ENCODE measurements around the gene YDJC. TPM values are rescaled to one million over a fixed set of nuclear protein-coding genes. Genes with fewer than 3 reads are reported as not detected.

The YDJC gene
- total and polyA plus RNA-seq, 9 of the 15 experiments (the other 6 are each of a cell fraction or from before 2014, with no cell fraction given), result 13.5 to 871 (median 164) TPM

DNA sequence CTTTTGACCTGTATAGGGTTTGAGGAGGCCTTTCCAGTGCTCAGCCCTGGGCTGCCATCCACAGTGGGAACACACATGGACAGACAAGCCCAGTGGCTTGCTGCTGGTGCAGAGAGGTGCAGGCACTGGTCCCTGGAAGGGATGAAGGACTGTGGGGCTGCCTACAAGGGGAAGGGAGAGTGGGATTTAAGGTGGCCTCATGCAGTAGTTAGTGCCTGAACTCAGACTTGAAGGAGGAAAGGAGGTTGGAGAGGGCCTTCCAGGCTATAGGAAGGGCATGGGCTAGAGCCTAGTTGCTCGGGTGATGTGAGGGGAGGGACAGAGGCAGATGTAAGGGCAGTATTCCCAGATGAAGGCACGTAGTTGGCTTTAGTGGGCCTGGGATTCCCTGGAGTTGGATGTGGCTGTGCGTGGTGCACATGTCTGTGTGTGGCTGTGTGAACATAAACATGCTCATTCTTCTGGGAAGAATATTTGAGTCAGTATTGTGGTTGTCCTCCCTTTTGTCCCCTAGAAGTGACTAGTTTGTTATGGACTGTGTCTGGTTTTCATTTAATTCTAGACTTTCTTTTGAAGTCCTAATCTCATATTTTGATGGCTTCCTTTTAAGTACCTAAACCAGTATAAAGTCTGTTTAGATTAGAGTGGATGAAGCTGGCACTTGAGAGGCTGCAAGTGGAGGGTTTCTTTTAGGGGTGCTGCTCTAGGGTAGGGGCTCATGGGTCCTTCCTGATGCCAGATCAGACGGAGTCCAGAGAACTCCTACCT, 18.4 kb downstream of the YDJC start (continued):
- TF ChIP-seq, protein P1, sequence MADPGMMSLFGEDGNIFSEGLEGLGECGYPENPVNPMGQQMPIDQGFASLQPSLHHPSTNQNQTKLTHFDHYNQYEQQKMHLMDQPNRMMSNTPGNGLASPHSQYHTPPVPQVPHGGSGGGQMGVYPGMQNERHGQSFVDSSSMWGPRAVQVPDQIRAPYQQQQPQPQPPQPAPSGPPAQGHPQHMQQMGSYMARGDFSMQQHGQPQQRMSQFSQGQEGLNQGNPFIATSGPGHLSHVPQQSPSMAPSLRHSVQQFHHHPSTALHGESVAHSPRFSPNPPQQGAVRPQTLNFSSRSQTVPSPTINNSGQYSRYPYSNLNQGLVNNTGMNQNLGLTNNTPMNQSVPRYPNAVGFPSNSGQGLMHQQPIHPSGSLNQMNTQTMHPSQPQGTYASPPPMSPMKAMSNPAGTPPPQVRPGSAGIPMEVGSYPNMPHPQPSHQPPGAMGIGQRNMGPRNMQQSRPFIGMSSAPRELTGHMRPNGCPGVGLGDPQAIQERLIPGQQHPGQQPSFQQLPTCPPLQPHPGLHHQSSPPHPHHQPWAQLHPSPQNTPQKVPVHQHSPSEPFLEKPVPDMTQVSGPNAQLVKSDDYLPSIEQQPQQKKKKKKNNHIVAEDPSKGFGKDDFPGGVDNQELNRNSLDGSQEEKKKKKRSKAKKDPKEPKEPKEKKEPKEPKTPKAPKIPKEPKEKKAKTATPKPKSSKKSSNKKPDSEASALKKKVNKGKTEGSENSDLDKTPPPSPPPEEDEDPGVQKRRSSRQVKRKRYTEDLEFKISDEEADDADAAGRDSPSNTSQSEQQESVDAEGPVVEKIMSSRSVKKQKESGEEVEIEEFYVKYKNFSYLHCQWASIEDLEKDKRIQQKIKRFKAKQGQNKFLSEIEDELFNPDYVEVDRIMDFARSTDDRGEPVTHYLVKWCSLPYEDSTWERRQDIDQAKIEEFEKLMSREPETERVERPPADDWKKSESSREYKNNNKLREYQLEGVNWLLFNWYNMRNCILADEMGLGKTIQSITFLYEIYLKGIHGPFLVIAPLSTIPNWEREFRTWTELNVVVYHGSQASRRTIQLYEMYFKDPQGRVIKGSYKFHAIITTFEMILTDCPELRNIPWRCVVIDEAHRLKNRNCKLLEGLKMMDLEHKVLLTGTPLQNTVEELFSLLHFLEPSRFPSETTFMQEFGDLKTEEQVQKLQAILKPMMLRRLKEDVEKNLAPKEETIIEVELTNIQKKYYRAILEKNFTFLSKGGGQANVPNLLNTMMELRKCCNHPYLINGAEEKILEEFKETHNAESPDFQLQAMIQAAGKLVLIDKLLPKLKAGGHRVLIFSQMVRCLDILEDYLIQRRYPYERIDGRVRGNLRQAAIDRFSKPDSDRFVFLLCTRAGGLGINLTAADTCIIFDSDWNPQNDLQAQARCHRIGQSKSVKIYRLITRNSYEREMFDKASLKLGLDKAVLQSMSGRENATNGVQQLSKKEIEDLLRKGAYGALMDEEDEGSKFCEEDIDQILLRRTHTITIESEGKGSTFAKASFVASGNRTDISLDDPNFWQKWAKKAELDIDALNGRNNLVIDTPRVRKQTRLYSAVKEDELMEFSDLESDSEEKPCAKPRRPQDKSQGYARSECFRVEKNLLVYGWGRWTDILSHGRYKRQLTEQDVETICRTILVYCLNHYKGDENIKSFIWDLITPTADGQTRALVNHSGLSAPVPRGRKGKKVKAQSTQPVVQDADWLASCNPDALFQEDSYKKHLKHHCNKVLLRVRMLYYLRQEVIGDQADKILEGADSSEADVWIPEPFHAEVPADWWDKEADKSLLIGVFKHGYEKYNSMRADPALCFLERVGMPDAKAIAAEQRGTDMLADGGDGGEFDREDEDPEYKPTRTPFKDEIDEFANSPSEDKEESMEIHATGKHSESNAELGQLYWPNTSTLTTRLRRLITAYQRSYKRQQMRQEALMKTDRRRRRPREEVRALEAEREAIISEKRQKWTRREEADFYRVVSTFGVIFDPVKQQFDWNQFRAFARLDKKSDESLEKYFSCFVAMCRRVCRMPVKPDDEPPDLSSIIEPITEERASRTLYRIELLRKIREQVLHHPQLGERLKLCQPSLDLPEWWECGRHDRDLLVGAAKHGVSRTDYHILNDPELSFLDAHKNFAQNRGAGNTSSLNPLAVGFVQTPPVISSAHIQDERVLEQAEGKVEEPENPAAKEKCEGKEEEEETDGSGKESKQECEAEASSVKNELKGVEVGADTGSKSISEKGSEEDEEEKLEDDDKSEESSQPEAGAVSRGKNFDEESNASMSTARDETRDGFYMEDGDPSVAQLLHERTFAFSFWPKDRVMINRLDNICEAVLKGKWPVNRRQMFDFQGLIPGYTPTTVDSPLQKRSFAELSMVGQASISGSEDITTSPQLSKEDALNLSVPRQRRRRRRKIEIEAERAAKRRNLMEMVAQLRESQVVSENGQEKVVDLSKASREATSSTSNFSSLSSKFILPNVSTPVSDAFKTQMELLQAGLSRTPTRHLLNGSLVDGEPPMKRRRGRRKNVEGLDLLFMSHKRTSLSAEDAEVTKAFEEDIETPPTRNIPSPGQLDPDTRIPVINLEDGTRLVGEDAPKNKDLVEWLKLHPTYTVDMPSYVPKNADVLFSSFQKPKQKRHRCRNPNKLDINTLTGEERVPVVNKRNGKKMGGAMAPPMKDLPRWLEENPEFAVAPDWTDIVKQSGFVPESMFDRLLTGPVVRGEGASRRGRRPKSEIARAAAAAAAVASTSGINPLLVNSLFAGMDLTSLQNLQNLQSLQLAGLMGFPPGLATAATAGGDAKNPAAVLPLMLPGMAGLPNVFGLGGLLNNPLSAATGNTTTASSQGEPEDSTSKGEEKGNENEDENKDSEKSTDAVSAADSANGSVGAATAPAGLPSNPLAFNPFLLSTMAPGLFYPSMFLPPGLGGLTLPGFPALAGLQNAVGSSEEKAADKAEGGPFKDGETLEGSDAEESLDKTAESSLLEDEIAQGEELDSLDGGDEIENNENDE (IDR thresholded peaks at IDR 0.05; ENCODE audit: low read depth, low read length), result no peak
- TF ChIP-seq, protein P2, sequence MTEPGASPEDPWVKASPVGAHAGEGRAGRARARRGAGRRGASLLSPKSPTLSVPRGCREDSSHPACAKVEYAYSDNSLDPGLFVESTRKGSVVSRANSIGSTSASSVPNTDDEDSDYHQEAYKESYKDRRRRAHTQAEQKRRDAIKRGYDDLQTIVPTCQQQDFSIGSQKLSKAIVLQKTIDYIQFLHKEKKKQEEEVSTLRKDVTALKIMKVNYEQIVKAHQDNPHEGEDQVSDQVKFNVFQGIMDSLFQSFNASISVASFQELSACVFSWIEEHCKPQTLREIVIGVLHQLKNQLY (CRISPR knock-in tag; conservative IDR thresholded peaks at IDR 0.05), result peak in 1 of 2 experiments; percentile 93; a peak in 2 of 4 replicates
- no peak for TF ChIP-seq CREB1 (IDR thresholded peaks at IDR 0.05)
- peak; percentile 32; the same call in 1 of the 2 replicates for TF ChIP-seq CREB1 (CRISPR knock-in tag; IDR thresholded peaks at IDR 0.05)
- TF ChIP-seq, protein P3, sequence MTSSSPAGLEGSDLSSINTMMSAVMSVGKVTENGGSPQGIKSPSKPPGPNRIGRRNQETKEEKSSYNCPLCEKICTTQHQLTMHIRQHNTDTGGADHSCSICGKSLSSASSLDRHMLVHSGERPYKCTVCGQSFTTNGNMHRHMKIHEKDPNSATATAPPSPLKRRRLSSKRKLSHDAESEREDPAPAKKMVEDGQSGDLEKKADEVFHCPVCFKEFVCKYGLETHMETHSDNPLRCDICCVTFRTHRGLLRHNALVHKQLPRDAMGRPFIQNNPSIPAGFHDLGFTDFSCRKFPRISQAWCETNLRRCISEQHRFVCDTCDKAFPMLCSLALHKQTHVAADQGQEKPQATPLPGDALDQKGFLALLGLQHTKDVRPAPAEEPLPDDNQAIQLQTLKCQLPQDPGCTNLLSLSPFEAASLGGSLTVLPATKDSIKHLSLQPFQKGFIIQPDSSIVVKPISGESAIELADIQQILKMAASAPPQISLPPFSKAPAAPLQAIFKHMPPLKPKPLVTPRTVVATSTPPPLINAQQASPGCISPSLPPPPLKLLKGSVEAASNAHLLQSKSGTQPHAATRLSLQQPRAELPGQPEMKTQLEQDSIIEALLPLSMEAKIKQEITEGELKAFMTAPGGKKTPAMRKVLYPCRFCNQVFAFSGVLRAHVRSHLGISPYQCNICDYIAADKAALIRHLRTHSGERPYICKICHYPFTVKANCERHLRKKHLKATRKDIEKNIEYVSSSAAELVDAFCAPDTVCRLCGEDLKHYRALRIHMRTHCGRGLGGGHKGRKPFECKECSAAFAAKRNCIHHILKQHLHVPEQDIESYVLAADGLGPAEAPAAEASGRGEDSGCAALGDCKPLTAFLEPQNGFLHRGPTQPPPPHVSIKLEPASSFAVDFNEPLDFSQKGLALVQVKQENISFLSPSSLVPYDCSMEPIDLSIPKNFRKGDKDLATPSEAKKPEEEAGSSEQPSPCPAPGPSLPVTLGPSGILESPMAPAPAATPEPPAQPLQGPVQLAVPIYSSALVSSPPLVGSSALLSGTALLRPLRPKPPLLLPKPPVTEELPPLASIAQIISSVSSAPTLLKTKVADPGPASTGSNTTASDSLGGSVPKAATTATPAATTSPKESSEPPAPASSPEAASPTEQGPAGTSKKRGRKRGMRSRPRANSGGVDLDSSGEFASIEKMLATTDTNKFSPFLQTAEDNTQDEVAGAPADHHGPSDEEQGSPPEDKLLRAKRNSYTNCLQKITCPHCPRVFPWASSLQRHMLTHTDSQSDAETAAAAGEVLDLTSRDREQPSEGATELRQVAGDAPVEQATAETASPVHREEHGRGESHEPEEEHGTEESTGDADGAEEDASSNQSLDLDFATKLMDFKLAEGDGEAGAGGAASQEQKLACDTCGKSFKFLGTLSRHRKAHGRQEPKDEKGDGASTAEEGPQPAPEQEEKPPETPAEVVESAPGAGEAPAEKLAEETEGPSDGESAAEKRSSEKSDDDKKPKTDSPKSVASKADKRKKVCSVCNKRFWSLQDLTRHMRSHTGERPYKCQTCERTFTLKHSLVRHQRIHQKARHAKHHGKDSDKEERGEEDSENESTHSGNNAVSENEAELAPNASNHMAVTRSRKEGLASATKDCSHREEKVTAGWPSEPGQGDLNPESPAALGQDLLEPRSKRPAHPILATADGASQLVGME (CRISPR knock-in tag; IDR thresholded peaks at IDR 0.05), result no peak
- no peak for TF ChIP-seq RBM17 (IDR thresholded peaks at IDR 0.05; ENCODE audit: borderline replicate concordance, low read depth, low read length)

Measured in K562 (cell line).